Astrocyte (in vitro differentiated cells and primary cell): ENCODE results near the gene ADAM19. TPM values are rescaled to one million over a fixed set of nuclear protein-coding genes. Genes with fewer than 3 reads are reported as not detected.

ENCODE experiments used
- DNase-seq: peaks from one replicate; pipeline ENCODE4 v3.0.0-alpha.2; 2010; ENCODE audit warnings: low read depth
- FAIRE-seq: peaks from 2 replicates; lab custom pipeline; 2011; peaks lifted over from hg19 to GRCh38; lab: Jason Lieb, UNC
- H2AFZ ChIP-seq: 2 replicates; pipeline ENCODE4 v1.6.0; 2012; ENCODE audit warnings: low read depth, low read length, inconsistent platforms
- H3K27ac ChIP-seq: 2 replicates; pipeline ENCODE4 v1.5.1; 2011; ENCODE audit warnings: low read depth, low read length, inconsistent platforms
- H3K27me3 ChIP-seq: 2 replicates; pipeline ENCODE4 v1.6.0; 2011; ENCODE audit warnings: low read length, inconsistent platforms; ENCODE audit not compliant: insufficient read depth
- H3K36me3 ChIP-seq: 2 replicates; pipeline ENCODE4 v1.5.1; 2011; ENCODE audit warnings: low read length, inconsistent platforms; ENCODE audit not compliant: insufficient read depth
- H3K4me1 ChIP-seq: 2 replicates; pipeline ENCODE4 v1.5.1; 2011; ENCODE audit warnings: low read length, inconsistent platforms; ENCODE audit not compliant: insufficient read depth
- H3K4me2 ChIP-seq: 2 replicates; pipeline ENCODE4 v1.6.0; 2012; ENCODE audit warnings: low read length, inconsistent platforms
- H3K4me3 ChIP-seq: 2 replicates; pipeline ENCODE4 v1.5.1; 2011; ENCODE audit warnings: low read depth, mild to moderate bottlenecking, low read length, inconsistent platforms; ENCODE audit not compliant: insufficient read depth
- H3K79me2 ChIP-seq: 2 replicates; pipeline ENCODE4 v1.6.0; 2012; ENCODE audit warnings: mild to moderate bottlenecking, low read length, inconsistent platforms; ENCODE audit not compliant: insufficient read depth
- H3K9ac ChIP-seq: 2 replicates; pipeline ENCODE4 v1.6.0; 2012; ENCODE audit warnings: mild to moderate bottlenecking, low read length, inconsistent platforms
- H3K9me3 ChIP-seq: 2 replicates; pipeline ENCODE4 v1.5.1; 2012; ENCODE audit warnings: low read depth, mild to moderate bottlenecking, low read length, inconsistent platforms; ENCODE audit not compliant: insufficient read depth
- H4K20me1 ChIP-seq: 2 replicates; pipeline ENCODE4 v1.6.0; 2012; ENCODE audit warnings: low read length, inconsistent platforms; ENCODE audit not compliant: insufficient read depth
- H3K27ac Mint-ChIP-seq: one replicate; pipeline ENCODE4 v1.8.0; 2021; ENCODE audit warnings: mild to moderate bottlenecking, mixed read lengths; ENCODE audit not compliant: unreplicated experiment
- H3K27me3 Mint-ChIP-seq: one replicate; pipeline ENCODE4 v1.8.0; 2021; ENCODE audit warnings: low read depth, mixed read lengths; ENCODE audit not compliant: unreplicated experiment
- H3K36me3 Mint-ChIP-seq: one replicate; pipeline ENCODE4 v1.8.0; 2021; ENCODE audit warnings: low read depth, mixed read lengths; ENCODE audit not compliant: unreplicated experiment
- H3K4me1 Mint-ChIP-seq: one replicate; pipeline ENCODE4 v1.8.0; 2021; ENCODE audit warnings: low read depth, mixed read lengths; ENCODE audit not compliant: unreplicated experiment
- H3K4me3 Mint-ChIP-seq: one replicate; pipeline ENCODE4 v1.8.0; 2021; ENCODE audit warnings: mild to moderate bottlenecking, moderate library complexity, mixed read lengths; ENCODE audit not compliant: unreplicated experiment
- H3K9me3 Mint-ChIP-seq: one replicate; pipeline ENCODE4 v1.8.0; 2021; ENCODE audit warnings: mild to moderate bottlenecking, mixed read lengths; ENCODE audit not compliant: unreplicated experiment
- CTCF ChIP-seq: IDR thresholded peaks from 2 replicates; pipeline ENCODE4 v1.5.1; 2011; ENCODE audit warnings: low read depth, mild to moderate bottlenecking, inconsistent platforms, low read length, moderate library complexity; ENCODE audit not compliant: insufficient read depth
- EZH2 ChIP-seq: IDR thresholded peaks from 2 replicates; pipeline ENCODE4 v1.6.1; 2012; ENCODE audit warnings: mild to moderate bottlenecking, low read length, inconsistent platforms; ENCODE audit not compliant: insufficient read depth
- total RNA-seq: library from RNA; stranded (reverse); gene quantifications from 2 replicates; pipeline ENCODE4 v1.2.1, GENCODE V29; 2021

ADAM19 gene
- total RNA-seq, 1 donor from 2014 or later = 316 TPM

- H3K79me2 ChIP-seq = no peaks in the 10 kb centered on the region
- H3K4me2 ChIP-seq = peak overlapping the region; percentile 87
- no peaks in the 10 kb centered on the region for H3K9me3 ChIP-seq
- H3K27me3 ChIP-seq = no peaks in the 10 kb centered on the region
- Mint-ChIP-seq H3K4me3 (peak overlapping the region; percentile 81), H3K27ac (no peak overlapping the region), H3K9me3 (no peaks in the 10 kb centered on the region), H3K4me1 (peaks cover 23% of the 10 kb centered on the region), H3K36me3 (peaks cover 2% of the 10 kb centered on the region), H3K27me3 (peaks cover 10% of the 10 kb centered on the region)
- peaks cover 28% of the 10 kb centered on the region for H3K4me1 ChIP-seq
- no peak overlapping the region for H2AFZ ChIP-seq
- no peaks in the 10 kb centered on the region for H3K36me3 ChIP-seq
- TF ChIP-seq EZH2 (no peak), CTCF (no peak)
- H3K27ac ChIP-seq = no peak overlapping the region
- no peak overlapping the region for H3K4me3 ChIP-seq
- no peak for FAIRE-seq
- H4K20me1 ChIP-seq = no peaks in the 10 kb centered on the region
- H3K9ac ChIP-seq = no peak overlapping the region
- no peak for DNase-seq
Measured at GRCh38 chr5:157460921-157461792, 114.4 kb downstream of the ADAM19 start.

- peak within 1 kb of the TSS; percentile 81 for H3K4me3 Mint-ChIP-seq
- Histone ChIP-seq H3K4me2 (peak within 1 kb of the TSS; percentile 87), H3K27me3 (no peaks in the 10 kb centered on the region), H4K20me1 (no peaks in the 10 kb centered on the region), H3K27ac (no peak within 1 kb of the TSS), H2AFZ (peak within 1 kb of the TSS; percentile 64), H3K9ac (peak within 1 kb of the TSS; percentile 70), H3K36me3 (no peaks in the 10 kb centered on the region), H3K79me2 (no peaks in the 10 kb centered on the region), H3K4me3 (peak within 1 kb of the TSS; percentile 56), H3K4me1 (peaks cover 26% of the 10 kb centered on the region), H3K9me3 (no peaks in the 10 kb centered on the region)
- peaks cover 10% of the 10 kb centered on the region for H3K27me3 Mint-ChIP-seq
- DNase-seq = no peak
- H3K36me3 Mint-ChIP-seq = peaks cover 2% of the 10 kb centered on the region
- H3K4me1 Mint-ChIP-seq = peaks cover 19% of the 10 kb centered on the region
- H3K27ac Mint-ChIP-seq = peak within 1 kb of the TSS; percentile 58
- H3K9me3 Mint-ChIP-seq = no peaks in the 10 kb centered on the region
- TF ChIP-seq EZH2 (peak; percentile 15), CTCF (no peak)
- FAIRE-seq = no peak
Measured at GRCh38 chr5:157459715-157460599, 115.6 kb downstream of the ADAM19 start, which contains the start of gene NIPAL4. TSS of gene NIPAL4 (plus strand) at chr5:157460213. CDS start at chr5:157460321, 108 bp downstream.
